HT-29 (cell line): ENCODE measurements around the gene PRDM11. TPM values are rescaled to one million over a fixed set of nuclear protein-coding genes. Genes with fewer than 3 reads are reported as not detected.
"Not testable (repeated sequence)": the region's sequence is repeated elsewhere in the genome, so short reads cannot be mapped to it uniquely, and the experiment has no call there.

ENCODE experiments used
- DNase-seq: peaks from one replicate; pipeline ENCODE4 v3.0.0-alpha.2; 2015; ENCODE audit warnings: low spot score
- total RNA-seq: library from RNA; depleted of rRNA; stranded (reverse); fragments of >200 nt; shearing (Covaris generic); gene quantifications from 2 replicates; pipeline ENCODE4 v1.2.3, GENCODE V29; 2014

PRDM11 gene
- total RNA-seq, 1 experiment from 2014 or later, result 2.0 TPM

- no peak for DNase-seq
These were observed 86.1 kb downstream of the PRDM11 start for GRCh38 chr11:45232341-45233080.

- peak; percentile 77 for DNase-seq
These were observed 86.8 kb downstream of the PRDM11 start for GRCh38 chr11:45233121-45233803.

DNA sequence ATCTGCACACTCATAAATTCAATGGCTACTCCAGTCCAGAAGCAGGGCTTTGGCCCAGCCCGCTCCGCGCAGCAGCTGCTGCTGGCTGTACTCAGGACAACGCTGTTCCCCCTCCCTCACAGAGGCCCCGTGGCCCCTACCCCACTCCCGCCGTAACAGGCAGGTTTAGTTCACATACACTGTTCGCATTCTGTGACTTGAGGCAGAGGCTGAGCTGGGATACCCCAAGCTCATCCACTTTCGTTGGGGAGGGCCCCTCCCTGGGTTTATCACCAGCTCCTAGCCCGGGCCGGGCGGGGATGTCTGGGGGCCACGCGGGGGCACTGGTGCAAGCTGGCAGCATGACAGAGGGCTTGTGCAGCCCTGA is 87.3 kb downstream of the PRDM11 start:
- DNase-seq, result no peak

GRCh38 chr11:45234306-45235006 is 88.0 kb downstream of the PRDM11 start:
- DNase-seq, result no peak

GRCh38 chr11:45237711-45238315 is 91.4 kb downstream of the PRDM11 start:
- no peak for DNase-seq

- DNase-seq, result no peak
These were observed 92.3 kb downstream of the PRDM11 start for GRCh38 chr11:45238724-45239123.

DNA sequence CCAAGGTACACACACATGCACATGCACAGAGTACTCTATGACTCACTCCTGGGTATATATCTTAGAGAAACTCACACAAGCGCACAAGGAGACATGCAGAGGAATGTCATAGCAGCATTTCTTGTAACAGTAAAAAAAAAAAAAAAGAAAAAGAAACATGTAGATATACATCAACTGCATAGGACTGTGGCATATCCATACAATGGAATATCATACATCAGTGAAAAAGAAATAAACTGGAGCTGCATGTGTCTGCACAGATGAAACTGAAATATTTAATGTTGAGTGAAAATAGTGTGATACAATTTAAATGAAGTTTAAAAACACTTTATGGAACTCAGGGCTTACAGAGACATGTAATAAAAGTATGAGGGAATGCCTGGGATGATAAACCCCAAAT is 93.3 kb downstream of the PRDM11 start:
- DNase-seq, result no peak

DNA sequence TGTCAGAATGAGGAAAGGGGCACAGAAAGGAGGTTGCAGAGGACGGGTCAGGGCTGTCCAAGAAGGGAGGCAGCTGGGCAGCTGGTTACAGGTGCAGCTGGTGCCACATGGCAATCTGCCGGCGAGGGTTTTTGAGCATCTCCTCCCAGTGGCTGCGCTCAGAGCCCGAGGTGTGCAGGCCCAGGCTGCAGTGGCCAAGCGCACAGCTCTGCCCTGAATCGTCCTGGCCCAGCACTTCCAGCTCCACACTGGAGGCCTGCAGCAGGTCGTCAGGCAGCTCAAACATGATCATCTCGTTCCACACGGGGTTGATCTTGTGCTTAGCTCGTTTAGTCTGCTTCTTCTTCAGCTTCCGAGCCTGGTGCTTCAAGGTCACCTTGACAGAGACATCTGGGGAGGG is 97.5 kb downstream of the PRDM11 start:
- DNase-seq, result no peak

DNA sequence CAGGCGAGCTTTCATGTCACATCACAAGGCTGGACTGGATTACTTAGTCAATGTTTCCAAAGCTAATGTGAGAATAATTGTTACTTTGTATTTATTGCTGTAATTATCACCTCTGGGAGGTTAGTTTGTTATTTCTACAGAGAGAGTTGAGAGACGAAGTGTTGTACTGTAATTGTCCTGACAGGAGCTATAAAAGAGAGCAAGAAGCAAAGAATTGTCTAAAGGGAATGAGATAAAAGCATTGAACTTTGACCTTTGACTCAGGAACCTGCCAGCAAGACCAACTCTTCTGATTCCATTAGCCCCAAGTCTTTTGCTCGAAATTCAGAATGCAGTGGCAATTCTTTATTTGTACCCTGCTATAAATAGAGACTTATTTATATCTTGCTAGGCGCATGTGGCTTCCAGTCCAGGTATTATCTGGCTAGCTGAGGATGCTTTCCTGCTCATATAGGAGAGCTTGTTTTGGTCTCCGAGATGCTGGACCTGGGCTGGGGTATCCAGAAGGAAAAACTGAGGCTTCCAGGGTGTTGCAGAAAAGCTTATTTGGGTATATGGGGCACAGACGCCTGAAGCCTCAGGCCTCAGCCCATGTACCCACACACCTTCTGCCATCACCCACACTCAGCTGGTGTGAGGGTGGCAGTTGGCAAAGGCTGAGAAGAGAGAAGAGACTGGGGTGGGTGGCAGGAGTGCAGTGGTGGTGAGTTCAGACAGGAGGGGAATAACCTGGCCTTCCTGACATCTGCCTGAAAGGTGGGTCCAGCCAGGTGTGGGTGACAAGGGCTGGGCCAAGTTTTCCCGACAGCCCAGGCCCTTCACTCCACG is 99.0 kb downstream of the PRDM11 start:
- no peak for DNase-seq

DNA sequence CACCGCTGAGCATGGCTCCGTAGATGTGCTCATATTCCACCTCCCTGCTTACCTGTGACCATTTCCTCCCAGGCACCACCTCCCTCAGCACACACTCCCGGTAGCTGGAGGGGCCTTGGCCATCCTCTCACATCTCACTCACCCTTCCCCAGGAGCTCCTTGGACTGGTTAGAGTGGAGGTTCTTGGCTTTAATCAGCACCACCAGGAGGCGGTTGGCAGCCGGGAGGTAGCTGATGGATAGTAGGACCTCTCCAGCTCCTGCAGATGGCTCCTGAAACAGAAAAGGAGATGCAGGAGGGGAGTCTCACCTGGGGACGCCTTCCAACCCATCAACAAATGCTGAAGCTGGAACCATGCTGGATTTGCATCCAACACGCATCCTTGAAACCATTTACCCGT is 99.8 kb downstream of the PRDM11 start:
- DNase-seq, result no peak

GRCh38 chr11:45247433-45247832 is 101.0 kb downstream of the PRDM11 start:
- DNase-seq, result no peak

GRCh38 chr11:45248501-45249011 is 102.1 kb downstream of the PRDM11 start:
- no peak for DNase-seq

DNA sequence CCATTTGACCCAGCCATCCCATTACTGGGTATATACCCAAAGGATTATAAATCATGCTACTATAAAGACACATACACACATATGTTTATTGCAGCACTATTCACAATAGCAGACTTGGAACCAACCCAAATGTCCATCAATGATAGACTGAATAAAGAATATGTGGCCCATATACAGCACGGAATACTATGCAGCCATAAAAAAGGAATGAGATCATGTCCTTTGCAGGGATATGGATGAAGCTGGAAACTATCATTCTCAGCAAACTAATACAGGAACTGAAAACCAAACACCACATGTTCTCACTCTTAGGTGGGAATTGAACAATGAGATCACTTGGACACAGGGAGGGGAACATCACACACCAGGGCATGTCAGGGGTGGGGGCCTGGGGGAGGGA is 102.9 kb downstream of the PRDM11 start:
- not testable (repeated sequence) for DNase-seq

- DNase-seq, result no peak
These were observed 103.7 kb downstream of the PRDM11 start for GRCh38 chr11:45250035-45250718.

DNA sequence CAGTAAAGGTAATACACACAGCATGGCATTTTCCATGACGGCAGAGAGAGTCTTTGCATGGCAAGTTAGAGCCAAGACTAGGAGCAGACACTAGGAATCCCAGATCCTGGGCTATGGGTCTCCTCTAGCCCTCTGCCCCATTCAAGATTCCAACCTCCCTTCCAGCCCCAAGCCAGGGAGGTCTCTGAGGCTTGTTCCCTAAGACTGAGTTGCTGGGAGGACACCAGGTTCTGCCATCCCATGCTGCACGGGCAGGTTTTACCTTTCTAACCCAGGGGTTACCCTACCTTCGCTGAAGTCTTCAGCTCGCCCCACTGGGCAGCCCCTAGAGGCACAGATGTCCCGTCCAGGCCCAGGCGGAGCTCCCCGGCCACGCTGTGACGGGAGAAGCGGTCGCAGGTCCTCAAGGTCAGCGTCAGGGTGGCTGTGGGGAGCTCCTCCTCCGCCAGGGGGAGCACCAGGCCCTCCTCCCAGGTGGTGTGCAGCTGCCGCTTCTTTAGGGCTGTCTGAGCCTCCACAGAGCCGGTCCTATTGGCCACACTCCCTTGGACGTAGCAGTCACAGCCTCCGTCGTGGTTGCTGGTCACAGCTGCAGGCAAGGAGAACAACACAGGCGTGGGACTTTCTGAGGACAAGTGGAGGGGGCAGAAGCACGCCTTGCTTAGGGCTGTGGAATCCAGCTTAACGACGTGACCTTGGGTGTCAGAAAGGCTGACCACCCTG is 105.9 kb downstream of the PRDM11 start:
- peak; percentile 81 for DNase-seq

DNA sequence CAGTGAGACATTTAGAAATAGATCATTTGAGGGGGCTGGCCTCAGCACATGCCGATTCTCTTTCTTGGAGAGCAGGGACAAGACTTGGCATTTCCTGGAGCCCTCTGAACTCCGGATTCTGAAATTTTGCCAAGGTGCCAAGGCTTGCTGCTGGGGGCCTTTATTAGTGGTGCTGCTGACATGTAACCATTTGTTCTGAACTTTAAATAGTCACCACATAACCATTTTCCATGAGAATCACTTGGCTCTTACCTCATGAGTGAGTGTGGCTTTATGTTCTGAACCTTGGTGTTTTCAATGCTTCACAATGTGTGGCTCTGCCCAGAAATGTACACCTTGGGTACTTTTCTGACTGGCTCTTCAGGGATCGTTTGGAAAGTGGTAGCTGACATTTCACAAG is 106.4 kb downstream of the PRDM11 start:
- no peak for DNase-seq

DNA sequence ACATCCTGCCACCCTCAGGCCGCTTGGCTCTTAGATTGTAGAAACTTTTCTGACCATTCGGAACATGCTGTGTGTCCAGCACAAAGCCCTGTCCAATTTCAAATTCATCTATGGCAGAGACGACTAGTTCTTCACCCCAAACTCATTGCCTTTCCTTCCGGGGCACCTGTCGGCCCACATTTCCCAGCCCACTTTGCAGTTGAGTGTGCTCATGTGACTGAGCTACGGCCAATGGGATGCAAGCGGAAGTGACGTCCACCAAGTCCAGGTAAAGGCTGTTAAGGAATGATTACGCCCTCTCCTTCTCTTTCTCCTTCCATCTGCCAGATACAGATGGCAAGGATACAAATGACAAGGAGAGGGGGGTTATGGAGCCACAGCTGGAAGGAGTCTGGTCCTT is 107.2 kb downstream of the PRDM11 start:
- DNase-seq, result no peak

DNA sequence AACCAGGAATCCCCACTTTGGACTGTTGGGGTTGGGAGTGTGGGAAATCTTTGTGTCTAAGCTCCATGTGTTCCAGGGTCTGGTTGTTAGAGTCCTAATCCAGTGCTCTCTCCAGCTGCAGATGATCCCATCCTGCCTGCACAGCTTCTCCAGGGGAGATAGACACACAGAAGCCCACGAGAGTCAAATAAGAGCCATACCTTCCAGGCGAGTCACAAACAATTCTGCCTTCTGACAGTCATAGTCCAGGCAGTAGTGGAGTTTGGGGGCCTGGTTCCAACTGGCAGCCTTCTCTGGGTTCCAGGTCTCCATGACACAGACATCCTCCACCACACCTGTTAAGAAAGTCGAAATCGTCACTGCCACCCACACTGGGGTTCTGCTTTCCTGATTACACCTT is 107.6 kb downstream of the PRDM11 start:
- DNase-seq, result no peak

GRCh38 chr11:45258982-45259530 is 112.6 kb downstream of the PRDM11 start:
- no peak for DNase-seq

- DNase-seq, result peak; percentile 89
These were observed 113.2 kb downstream of the PRDM11 start for GRCh38 chr11:45259592-45259991.
